Mucosa of stomach (tissue), 1 donor: ENCODE results near the gene TMC7.
"Not testable (repeated sequence)": the region's sequence is repeated elsewhere in the genome, so short reads cannot be mapped to it uniquely, and the experiment has no call there.

Experiments
- H3K27me3 ChIP-seq: one replicate; pipeline ENCODE4 v1.7.0; 2013; ENCODE audit warnings: mild to moderate bottlenecking, low read length; ENCODE audit not compliant: control insufficient read depth, insufficient read depth
- H3K36me3 ChIP-seq: one replicate; pipeline ENCODE4 v1.7.0; 2013; ENCODE audit warnings: low read length; ENCODE audit not compliant: control insufficient read depth, insufficient read depth
- H3K4me1 ChIP-seq: one replicate; pipeline ENCODE4 v1.7.0; 2013; ENCODE audit warnings: mild to moderate bottlenecking, low read length; ENCODE audit not compliant: control insufficient read depth, insufficient read depth
- H3K4me3 ChIP-seq: one replicate; pipeline ENCODE4 v1.7.0; 2013; ENCODE audit warnings: low read length
- H3K9ac ChIP-seq: one replicate; pipeline ENCODE4 v1.7.0; 2013; ENCODE audit warnings: mild to moderate bottlenecking, low read length, moderate library complexity
- H3K9me3 ChIP-seq: one replicate; pipeline ENCODE4 v1.7.0; 2013; ENCODE audit warnings: mild to moderate bottlenecking, low read length, moderate library complexity; ENCODE audit not compliant: control insufficient read depth
- donor health status: Pancreatic carcinoma.

TMC7 gene

DNA sequence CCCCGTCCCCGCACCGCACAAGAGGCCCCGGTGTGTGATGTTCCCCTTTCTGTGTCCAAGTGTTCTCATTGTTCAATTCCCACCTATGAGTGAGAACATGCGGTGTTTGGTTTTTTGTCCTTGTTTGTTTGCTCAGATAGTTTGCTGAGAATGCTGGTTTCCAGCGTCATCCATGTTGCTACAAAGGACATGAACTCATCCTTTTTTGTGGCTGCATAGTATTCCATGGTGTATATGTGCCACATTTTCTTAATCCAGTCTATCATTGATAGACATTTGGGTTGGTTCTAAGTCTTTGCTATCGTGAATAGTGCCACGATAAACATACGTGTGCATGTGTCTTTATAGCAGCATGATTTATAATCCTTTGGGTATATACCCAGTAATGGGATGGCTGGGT lies 8.0 kb downstream of the TMC7 start:
- not testable (repeated sequence) for H3K9ac ChIP-seq, H3K27me3 ChIP-seq, H3K9me3 ChIP-seq, H3K4me3 ChIP-seq, H3K36me3 ChIP-seq
- peaks cover 17% of the 10 kb centered on the region for H3K4me1 ChIP-seq

DNA sequence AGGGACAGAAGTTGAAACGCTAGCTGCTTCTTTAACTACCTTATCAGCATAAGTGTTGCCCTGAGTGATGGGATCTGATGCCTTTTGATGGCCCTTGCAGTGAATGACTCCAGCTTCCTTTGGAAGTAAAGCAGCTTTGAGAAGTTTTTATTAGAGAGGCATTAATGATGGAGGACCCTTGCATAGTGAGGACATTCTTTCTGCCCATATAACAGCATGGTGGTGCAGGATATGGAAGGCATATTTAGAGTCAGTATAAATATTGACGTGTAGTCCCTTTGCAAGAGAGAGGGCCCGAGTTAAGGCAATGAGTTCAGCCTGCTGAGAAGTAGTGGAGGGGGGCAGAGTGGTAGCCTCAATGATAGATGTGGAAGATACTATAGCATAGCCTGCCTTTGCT lies 9.8 kb downstream of the TMC7 start:
- not testable (repeated sequence) for H3K27me3 ChIP-seq, H3K9me3 ChIP-seq, H3K9ac ChIP-seq, H3K36me3 ChIP-seq, H3K4me3 ChIP-seq
- H3K4me1 ChIP-seq, result peaks cover 32% of the 10 kb centered on the region

DNA sequence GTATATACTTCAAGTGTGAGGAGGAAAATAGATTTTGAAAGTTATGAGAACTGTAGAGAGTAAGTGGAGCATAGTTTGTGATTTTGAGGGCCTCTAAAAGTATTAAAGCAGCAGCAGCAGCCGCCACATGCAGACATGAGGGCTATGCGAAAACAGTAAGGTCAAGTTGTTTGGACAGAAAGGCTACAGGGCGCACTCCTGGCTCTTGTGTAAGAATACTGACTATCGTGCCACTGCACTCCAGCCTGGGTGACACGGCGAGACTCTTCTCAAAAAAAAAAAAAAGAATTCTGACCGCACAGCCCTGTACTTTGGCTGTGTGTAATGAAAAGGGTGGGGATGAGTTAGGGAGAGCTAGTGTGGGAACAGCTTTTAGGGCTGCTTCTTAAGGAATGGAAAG lies 10.4 kb downstream of the TMC7 start:
- H3K4me1 ChIP-seq, result peaks cover 37% of the 10 kb centered on the region
- H3K36me3 ChIP-seq, H3K27me3 ChIP-seq, H3K9me3 ChIP-seq, H3K4me3 ChIP-seq, H3K9ac ChIP-seq: not testable (repeated sequence)

DNA sequence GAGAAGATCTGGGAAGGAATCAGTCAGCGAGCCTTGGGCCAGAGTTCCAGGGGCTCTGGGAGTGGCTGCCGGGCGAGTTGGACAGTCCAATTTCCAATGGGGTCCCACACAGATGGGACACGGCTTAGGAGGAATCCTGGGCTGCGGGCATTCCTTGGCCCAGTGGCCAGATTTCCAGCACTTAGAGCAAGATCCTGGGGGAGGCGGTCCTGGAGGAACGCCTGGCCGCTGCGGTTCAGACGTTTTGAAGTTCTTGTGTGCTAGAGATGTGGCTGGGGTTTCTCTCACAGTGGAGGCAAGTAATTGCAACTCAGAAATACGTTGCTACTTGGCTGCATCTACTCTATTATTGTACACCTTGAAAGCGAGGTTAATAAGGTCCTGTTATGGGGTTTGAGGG lies 11.7 kb downstream of the TMC7 start:
- not testable (repeated sequence) for H3K27me3 ChIP-seq, H3K9ac ChIP-seq, H3K9me3 ChIP-seq, H3K4me3 ChIP-seq, H3K36me3 ChIP-seq
- H3K4me1 ChIP-seq, result peaks cover 41% of the 10 kb centered on the region

DNA sequence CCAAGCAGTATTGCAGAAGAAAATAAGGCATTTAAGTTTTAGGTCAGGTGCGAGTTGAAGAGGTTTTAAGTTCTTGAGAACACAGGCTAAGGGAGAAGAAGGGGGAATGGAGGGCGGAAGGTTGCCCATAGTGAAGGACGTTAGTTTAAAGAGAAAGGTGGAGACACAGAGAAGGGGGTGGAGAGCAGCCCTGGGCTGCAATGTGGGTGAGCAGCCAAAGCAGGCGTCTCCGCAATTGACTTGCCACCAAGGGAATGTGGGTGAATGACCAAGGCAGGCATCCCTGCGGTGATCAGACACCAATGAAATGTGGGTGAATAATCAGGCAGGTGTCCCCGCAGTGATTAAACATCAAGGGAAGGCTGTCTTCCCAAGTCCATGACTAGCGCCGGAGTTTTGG lies 12.8 kb downstream of the TMC7 start:
- H3K4me3 ChIP-seq, H3K27me3 ChIP-seq, H3K9ac ChIP-seq, H3K36me3 ChIP-seq, H3K9me3 ChIP-seq: not testable (repeated sequence)
- H3K4me1 ChIP-seq, result peaks cover 41% of the 10 kb centered on the region

DNA sequence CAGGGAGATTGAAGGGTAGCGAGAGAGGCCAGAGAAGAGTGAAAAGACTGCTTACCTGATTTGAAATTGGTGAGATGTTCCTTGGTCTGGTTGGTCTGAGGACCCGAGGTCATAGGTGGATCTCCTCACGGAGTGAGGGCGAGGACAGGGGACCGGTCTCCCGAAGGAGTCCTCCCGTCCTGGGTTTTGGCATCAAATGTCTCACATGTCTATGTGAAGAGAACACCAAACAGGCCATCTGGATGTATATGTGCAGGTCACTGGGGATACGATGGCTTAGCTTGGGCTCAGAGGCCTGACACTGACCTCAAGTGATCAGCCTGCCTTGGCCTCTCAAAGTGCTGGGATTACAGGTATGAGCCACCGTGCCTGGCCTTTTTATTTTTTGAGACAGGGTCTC lies 13.3 kb downstream of the TMC7 start:
- H3K27me3 ChIP-seq, H3K4me3 ChIP-seq, H3K36me3 ChIP-seq, H3K9ac ChIP-seq, H3K9me3 ChIP-seq: not testable (repeated sequence)
- H3K4me1 ChIP-seq, result peaks cover 41% of the 10 kb centered on the region

DNA sequence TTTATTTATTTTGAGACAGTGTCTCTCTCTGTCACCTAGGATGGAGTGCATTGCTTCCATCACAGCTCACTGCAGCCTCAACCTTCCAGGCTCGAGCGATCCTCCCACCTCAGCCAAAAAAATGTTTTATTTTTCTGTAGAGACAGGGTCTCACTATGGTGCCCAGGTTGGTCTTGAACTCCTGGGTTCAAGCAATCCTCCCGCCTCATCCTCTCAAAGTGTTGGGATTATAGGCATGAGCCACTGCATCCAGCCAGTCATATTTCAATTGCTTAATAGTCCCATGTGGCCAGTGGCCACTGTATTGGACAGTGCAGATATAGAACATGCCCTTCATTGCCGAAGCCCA lies 15.3 kb downstream of the TMC7 start:
- Histone ChIP-seq H3K9me3 (no peaks in the 10 kb centered on the region), H3K9ac (no peak overlapping the region), H3K4me3 (no peak overlapping the region), H3K27me3 (no peaks in the 10 kb centered on the region), H3K4me1 (peaks cover 41% of the 10 kb centered on the region), H3K36me3 (no peaks in the 10 kb centered on the region)

DNA sequence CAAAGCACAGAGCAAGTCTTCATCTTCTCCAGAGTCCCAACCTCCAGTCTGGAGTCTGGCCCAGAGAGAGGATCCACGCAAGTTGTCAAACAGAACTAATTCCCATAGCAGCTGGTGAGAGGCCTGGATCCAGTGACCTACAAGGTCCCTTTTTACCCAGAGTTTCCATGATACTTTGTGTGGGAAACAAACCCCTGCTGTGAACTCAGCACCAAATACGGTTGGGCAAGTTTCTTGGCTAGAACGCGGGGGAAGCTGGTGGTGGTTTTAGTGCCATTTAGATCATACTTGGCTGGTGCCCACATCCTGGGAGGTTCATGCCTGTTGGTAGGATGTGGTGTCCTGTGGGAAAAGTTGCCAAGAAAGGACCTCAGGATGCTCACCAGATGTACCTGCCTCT lies 18.1 kb downstream of the TMC7 start:
- Histone ChIP-seq H3K36me3 (no peaks in the 10 kb centered on the region), H3K27me3 (no peaks in the 10 kb centered on the region), H3K4me3 (no peak overlapping the region), H3K4me1 (peaks cover 36% of the 10 kb centered on the region), H3K9ac (no peak overlapping the region), H3K9me3 (no peaks in the 10 kb centered on the region)

DNA sequence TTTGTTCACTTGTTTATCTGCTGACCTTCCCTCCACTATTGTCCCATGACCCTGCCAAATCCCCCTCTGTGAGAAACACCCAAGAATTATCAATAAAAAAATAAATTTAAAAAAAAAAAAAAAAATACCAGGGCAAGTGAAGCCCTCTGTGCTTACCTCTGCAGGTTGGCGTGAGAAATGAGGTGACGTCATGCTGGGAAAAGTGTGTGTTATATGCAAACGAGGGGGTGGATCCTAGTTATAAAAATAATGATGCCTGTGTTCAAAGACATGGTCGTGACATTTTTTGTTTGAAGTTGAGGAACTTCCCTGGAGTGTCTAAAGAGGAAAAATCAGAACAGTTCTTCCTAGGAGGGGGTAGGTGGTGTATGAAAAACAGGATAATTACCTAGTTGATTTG lies 20.2 kb downstream of the TMC7 start:
- Histone ChIP-seq H3K27me3 (no peaks in the 10 kb centered on the region), H3K36me3 (no peaks in the 10 kb centered on the region), H3K4me1 (peaks cover 27% of the 10 kb centered on the region), H3K4me3 (no peak overlapping the region), H3K9ac (no peak overlapping the region), H3K9me3 (no peaks in the 10 kb centered on the region)

DNA sequence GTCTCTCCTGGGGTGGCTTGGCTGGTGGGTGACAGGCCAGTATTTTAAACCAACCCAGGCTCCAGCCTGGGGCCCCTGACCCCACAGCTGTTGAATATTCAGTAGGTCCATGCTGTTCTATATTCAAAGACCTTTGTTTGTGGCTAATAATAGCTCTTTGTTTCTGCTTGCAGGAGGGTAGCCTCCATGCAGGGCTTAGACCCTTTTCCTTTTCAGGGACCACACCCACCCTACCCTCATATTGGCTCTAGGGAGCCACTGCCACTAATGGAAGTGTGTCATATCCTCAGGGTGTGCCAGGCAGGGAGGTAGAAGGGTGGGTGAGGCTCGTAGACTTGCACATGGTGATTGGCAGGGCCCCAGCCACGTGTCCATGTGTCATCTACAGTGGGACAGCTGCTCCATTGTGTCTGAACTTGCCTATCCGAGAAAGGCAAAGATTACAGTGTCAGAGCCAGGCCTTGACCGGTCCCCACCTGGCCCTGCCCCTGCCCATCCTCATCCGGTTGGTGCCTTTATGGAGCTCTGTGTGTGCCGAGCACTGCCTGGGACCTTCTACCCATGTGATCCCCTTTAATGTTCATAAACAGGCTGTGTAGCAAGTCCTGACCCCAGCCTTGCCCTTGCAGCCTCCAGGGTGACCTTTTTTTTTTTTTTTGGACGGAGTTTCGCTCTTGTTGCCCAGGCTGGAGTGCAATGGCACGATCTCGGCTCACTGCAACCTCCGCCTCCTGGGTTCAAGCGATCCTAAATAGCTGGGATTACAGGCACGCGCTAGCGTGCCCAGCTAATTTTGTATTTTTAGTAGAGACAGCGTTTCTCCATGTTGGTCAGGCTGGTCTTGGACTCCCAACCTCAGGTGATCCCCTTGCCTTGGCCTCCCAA lies 22.1 kb downstream of the TMC7 start:
- no peak overlapping the region for H3K9ac ChIP-seq
- no peak overlapping the region for H3K4me3 ChIP-seq
- no peaks in the 10 kb centered on the region for H3K9me3 ChIP-seq
- no peaks in the 10 kb centered on the region for H3K27me3 ChIP-seq
- no peaks in the 10 kb centered on the region for H3K36me3 ChIP-seq
- peaks cover 21% of the 10 kb centered on the region for H3K4me1 ChIP-seq

DNA sequence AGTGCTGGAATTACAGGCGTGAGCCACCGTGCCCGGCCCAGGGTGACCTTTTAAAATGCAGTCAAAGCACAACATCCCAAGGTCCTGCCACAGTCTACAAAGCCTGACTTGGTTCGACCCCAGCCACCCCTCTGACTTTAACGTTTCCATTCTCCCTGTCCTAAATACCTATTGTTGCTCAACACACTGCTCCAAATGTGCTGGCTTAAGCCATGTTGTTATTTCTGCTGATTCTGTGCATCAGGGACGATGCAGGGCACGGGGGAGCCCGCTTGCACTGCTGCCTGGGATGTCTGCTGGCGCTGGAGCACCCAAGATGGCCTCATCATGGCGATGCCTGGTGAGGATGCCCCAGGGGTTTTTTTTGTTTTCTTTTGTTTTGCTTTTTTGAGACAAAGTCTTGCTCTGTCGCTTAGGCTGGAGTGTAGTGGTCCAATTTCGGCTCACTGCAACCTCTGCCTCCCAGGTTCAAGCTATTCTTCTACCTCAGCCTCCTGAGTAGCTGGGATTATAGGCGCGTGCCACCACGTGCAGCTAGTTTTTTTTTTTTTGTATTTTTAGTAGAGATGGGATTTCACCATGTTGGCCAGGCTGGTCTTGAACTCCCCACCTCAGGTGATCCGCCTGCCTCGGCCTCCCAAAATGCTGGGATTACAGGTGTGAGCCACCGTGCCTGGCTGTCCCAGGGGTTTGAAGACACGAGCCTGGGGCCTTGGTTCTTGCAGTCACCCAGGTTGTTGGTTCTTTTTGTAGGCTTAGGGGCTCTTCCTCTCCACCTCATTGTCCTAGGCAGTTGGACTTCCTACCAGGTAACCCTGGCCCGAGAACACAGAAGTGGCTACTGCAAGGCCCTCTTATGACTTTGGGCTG lies 22.9 kb downstream of the TMC7 start:
- Histone ChIP-seq H3K9me3 (no peaks in the 10 kb centered on the region), H3K9ac (no peak overlapping the region), H3K27me3 (no peaks in the 10 kb centered on the region), H3K36me3 (no peaks in the 10 kb centered on the region), H3K4me3 (no peak overlapping the region), H3K4me1 (peaks cover 21% of the 10 kb centered on the region)

DNA sequence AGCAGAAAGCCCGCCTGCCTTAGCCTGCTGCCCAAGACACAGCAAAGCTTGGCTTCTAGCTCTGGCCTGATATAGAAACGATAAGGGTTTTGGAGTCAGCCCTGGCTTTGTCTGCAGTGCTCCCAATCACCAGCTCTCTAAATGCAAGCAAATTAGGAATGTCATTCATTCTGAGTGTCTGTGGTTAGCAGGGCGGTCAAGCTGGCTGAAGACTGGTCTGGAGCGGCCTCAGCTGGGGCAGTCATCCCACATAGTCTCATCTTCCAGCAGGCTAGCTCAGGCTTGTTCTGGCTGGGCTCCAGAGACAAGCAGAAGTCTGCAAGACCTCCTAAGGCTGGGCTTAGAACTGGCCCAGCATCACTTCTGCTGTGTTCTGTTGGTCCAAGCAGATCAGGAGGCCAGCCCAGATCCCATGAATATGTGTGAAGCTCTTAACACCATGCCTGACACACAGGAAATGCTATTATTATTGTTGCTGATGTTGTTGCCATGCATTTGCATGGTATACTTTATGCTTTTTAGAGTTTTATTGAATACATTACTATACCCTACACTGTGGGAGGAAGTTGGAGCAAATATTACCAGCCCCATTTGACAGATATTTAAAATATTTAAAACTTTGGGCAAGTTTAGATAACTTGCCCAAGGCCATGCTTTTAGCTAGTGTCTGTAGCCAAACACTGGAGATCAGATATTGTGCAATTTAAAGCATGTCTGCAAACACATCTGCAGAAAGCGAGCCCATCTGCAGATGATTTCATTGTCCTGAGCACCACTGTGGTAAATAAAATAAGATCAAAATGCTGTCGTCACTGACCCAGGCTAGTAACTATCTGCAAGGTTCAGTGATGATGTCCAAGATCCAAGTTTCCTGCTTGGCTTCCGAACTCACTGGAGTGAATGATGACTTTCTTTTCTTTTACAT lies 24.8 kb downstream of the TMC7 start:
- no peak overlapping the region for H3K9ac ChIP-seq
- H3K4me1 ChIP-seq, result peaks cover 21% of the 10 kb centered on the region
- no peaks in the 10 kb centered on the region for H3K9me3 ChIP-seq
- no peaks in the 10 kb centered on the region for H3K27me3 ChIP-seq
- no peaks in the 10 kb centered on the region for H3K36me3 ChIP-seq
- H3K4me3 ChIP-seq, result no peak overlapping the region
